ENCODE data around the gene ANKRD55.

Gene ANKRD55

DNA sequence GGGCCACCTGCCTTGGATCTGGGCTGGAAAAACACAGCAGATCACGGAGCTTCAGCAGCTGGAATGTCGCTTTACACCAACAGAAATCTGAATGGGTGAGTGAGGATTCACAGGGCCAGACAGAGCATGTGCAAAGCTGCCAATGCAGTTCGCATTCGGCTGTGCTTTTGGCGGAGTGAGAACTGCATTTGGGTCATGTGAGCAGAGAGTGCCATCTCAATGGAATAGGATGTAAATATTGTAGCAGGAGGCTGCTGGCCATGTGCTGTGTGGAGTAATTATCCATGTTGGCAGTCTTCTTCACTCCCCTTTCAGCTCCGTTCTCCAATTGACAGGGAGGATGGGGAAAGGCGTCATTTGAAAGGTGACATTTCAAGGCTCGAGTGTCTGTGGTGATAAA is at the start of gene ANKRD55:
Gene ANKRD55, minus strand, starts transcription at position 101 of the 400 bp plus-strand sequence. CDS start 417 bp downstream, outside the sequence.
- H3K4me3 ChIP-seq (ENCODE audit: control insufficient read depth, low read depth, low read length), result no peak within 1 kb of the TSS

DNA sequence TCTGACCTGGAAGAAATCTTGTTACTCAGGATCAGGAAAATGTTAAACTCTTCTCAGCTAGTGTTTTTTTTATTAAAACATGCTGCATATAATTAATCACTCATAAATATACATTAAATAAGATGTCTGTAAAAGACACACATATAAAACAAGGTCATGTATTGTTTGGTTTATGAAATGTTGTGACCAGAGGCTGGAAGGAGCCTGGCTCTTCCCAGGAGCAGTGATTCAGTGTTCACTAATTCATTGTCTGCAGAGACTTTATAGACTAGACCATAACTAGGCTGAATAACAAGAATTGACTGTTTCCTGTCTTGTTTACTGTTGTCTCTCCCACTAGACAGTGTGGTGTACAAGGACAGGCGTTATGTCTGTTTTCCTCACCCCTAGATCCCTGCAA is 49.1 kb upstream of the ANKRD55 start:
- TF ChIP-seq, protein P1, sequence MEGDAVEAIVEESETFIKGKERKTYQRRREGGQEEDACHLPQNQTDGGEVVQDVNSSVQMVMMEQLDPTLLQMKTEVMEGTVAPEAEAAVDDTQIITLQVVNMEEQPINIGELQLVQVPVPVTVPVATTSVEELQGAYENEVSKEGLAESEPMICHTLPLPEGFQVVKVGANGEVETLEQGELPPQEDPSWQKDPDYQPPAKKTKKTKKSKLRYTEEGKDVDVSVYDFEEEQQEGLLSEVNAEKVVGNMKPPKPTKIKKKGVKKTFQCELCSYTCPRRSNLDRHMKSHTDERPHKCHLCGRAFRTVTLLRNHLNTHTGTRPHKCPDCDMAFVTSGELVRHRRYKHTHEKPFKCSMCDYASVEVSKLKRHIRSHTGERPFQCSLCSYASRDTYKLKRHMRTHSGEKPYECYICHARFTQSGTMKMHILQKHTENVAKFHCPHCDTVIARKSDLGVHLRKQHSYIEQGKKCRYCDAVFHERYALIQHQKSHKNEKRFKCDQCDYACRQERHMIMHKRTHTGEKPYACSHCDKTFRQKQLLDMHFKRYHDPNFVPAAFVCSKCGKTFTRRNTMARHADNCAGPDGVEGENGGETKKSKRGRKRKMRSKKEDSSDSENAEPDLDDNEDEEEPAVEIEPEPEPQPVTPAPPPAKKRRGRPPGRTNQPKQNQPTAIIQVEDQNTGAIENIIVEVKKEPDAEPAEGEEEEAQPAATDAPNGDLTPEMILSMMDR (IDR thresholded peaks at IDR 0.05; ENCODE audit: control insufficient read depth, insufficient read depth, low read depth, low read length, missing control alignments), result no peak
- no peak for DNase-seq (ENCODE audit: low read depth)
- H3K4me3 ChIP-seq (ENCODE audit: control insufficient read depth, low read depth, low read length), result no peak overlapping the region

More for the DNA sequence above, at the start of gene ANKRD55:
- TF ChIP-seq, protein P1 (IDR thresholded peaks at IDR 0.05; ENCODE audit: control insufficient read depth, insufficient read depth, low read depth, low read length, missing control alignments), result no peak
- no peak for DNase-seq (ENCODE audit: low read depth)

DNA sequence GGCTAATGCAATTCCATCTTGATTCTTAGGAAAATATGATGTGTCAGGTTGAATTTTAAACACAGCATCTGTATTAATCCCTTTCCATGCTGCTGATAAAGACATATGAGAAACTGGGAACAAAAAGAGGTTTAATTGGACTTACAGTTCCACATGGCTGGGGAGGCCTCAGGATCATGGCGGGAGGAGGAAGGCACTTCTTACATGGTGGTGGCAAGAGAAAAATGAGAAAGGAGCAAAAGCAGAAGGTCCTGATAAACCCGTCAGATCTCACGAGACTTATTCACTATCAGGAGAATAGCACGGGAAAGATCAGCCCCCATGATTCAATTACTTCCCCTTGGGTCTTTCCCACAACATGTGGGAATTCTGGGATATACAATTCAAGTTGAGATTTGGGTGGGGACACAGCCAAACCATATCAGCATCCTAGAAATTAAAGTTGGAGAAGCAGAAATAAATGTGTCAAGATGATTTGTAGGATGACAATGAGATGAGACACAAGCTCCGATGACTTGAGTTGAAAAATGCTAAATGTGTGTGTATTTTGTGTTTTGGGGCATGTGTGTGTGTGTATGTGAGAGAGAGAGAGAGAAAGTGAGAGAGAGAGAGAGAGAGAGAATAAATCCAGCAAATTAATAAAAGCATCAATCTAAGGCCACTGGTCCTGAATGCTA is 48.5 kb upstream of the ANKRD55 start:
- no peak for DNase-seq (ENCODE audit: low read depth)
- TF ChIP-seq, protein P1 (IDR thresholded peaks at IDR 0.05; ENCODE audit: control insufficient read depth, insufficient read depth, low read depth, low read length, missing control alignments), result no peak
- no peak overlapping the region for H3K4me3 ChIP-seq (ENCODE audit: control insufficient read depth, low read depth, low read length)

DNA sequence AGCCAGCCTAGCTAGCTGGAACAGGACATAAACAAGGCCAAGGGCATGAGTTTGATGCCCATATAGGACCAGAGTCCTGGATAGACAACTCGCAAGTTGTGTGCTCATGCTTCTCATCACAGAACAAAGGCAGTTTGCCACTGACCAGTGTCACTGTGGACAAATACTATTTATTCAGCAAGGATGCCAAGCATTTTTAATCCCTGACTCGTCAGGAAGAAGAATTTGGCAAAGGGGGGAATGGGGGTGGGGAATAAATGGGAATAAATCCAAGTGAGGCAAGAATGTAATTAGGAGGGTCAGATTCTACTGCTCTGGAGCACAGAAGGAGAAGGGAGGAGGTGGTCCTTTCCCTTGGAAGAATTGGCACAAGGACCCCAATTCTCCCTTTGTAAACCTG is 46.8 kb upstream of the ANKRD55 start:
- TF ChIP-seq, protein P1 (IDR thresholded peaks at IDR 0.05; ENCODE audit: control insufficient read depth, insufficient read depth, low read depth, low read length, missing control alignments), result no peak
- H3K4me3 ChIP-seq (ENCODE audit: control insufficient read depth, low read depth, low read length), result no peak overlapping the region
- peak; percentile 34 for DNase-seq (ENCODE audit: low read depth)

DNA sequence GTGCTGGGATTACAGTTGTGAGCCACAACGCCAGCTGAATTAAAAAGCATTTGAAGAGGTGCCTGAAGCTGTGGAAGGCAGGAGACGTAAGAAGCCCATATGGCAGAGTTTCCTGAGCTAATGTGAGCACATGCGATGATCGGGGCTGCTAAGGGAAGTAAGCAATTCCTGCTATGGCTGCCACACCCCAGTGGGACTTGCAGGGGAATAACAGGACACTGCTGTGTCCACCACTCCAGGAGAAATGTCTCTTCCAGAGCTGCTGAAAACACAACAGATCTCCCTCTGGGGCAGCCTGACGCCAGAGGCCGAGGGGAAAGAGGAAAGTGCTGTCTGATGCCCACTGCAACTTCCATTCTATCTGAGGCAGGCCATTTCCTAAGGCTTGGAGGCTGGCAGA is 46.2 kb upstream of the ANKRD55 start:
- H3K4me3 ChIP-seq (ENCODE audit: control insufficient read depth, low read depth, low read length), result no peak overlapping the region
- TF ChIP-seq, protein P1 (IDR thresholded peaks at IDR 0.05; ENCODE audit: control insufficient read depth, insufficient read depth, low read depth, low read length, missing control alignments), result no peak
- DNase-seq (ENCODE audit: low read depth), result no peak

GRCh38 chr5:56278335-56278753 is 45.2 kb upstream of the ANKRD55 start:
- H3K4me3 ChIP-seq (ENCODE audit: control insufficient read depth, low read depth, low read length), result no peak overlapping the region
- DNase-seq (ENCODE audit: low read depth), result peak; percentile 35
- TF ChIP-seq, protein P1 (IDR thresholded peaks at IDR 0.05; ENCODE audit: control insufficient read depth, insufficient read depth, low read depth, low read length, missing control alignments), result no peak
